22Rv1 (cell line): ENCODE results near the gene FRMD3.

Experiments
- H3K27ac ChIP-seq: fragments of 450-650 bp; 2 replicates; pipeline ENCODE4 v1.5.1; 2017
- CTCF ChIP-seq: fragments of 450-650 bp; IDR thresholded peaks from 2 replicates; pipeline ENCODE4 v1.5.1; 2017; ENCODE audit warnings: mild to moderate bottlenecking
- ZFX ChIP-seq: fragments of 450-650 bp; IDR thresholded peaks from 2 replicates; pipeline ENCODE4 v1.6.1; 2017; ENCODE audit warnings: antibody characterized with exemption, borderline replicate concordance

Gene FRMD3

GRCh38 chr9:83422527-83422926 is 115.7 kb downstream of the FRMD3 start:
- H3K27ac ChIP-seq: no peak overlapping the region
- TF ChIP-seq ZFX (no peak), CTCF (no peak)

- H3K27ac ChIP-seq: no peak overlapping the region
- no peak for TF ChIP-seq CTCF
- no peak for TF ChIP-seq ZFX
Measured at GRCh38 chr9:83420486-83420885, 117.7 kb downstream of the FRMD3 start.

- no peak for TF ChIP-seq ZFX
- no peak for TF ChIP-seq CTCF
Measured at GRCh38 chr9:83419961-83420360, 118.2 kb downstream of the FRMD3 start.

GRCh38 chr9:83418283-83418682 is 119.9 kb downstream of the FRMD3 start:
- no peak for TF ChIP-seq CTCF
- TF ChIP-seq ZFX: no peak
- no peak overlapping the region for H3K27ac ChIP-seq

More at GRCh38 chr9:83419961-83420360, 118.2 kb downstream of the FRMD3 start:
- no peak overlapping the region for H3K27ac ChIP-seq

- TF ChIP-seq CTCF: no peak
- TF ChIP-seq ZFX: no peak
Measured at GRCh38 chr9:83413367-83413766, 124.8 kb downstream of the FRMD3 start.

GRCh38 chr9:83410701-83411100 is 127.5 kb downstream of the FRMD3 start:
- TF ChIP-seq CTCF (no peak), ZFX (no peak)
- no peak overlapping the region for H3K27ac ChIP-seq

More at GRCh38 chr9:83413367-83413766, 124.8 kb downstream of the FRMD3 start:
- no peak overlapping the region for H3K27ac ChIP-seq

GRCh38 chr9:83406921-83407320 is 131.3 kb downstream of the FRMD3 start:
- no peak overlapping the region for H3K27ac ChIP-seq
- TF ChIP-seq CTCF (no peak), ZFX (no peak)
